Activated B cell treated with CpG ODN at 0.5 μM for 24 hours (primary cell): ENCODE measurements around the gene FAM53B. TPM values are rescaled to one million over a fixed set of nuclear protein-coding genes. Genes with fewer than 3 reads are reported as not detected.

Source experiments
- ATAC-seq: fragments of 200-7000 bp; cut with Tn5 transposase; one replicate; pipeline ENCODE4 v1.10.0; 2021; ENCODE audit warnings: low read depth, mild to moderate bottlenecking, moderate library complexity
- CTCF ChIA-PET: fragments of 350-600 bp; sonication (Branson Sonifier 250); formaldehyde crosslinking; loops from one replicate; lab custom pipeline; 2021; ENCODE audit warnings: antibody characterized with exemption; lab: Charles Lee
- POLR2A ChIA-PET: fragments of 350-600 bp; sonication (Branson Sonifier 250); formaldehyde crosslinking; loops from one replicate; lab custom pipeline; 2021; ENCODE audit warnings: antibody characterized with exemption; lab: Charles Lee
- DNase-seq: peaks from one replicate; pipeline ENCODE4 v3.0.0; 2022
- H3K27ac Mint-ChIP-seq: one replicate; pipeline ENCODE4 v1.8.0; 2020; ENCODE audit warnings: mixed read lengths
- H3K27me3 Mint-ChIP-seq: one replicate; pipeline ENCODE4 v1.8.0; 2021; ENCODE audit warnings: mixed read lengths
- H3K36me3 Mint-ChIP-seq: one replicate; pipeline ENCODE4 v1.8.0; 2021; ENCODE audit warnings: low read depth, mixed read lengths
- H3K4me1 Mint-ChIP-seq: one replicate; pipeline ENCODE4 v1.8.0; 2021; ENCODE audit warnings: mixed read lengths
- H3K4me3 Mint-ChIP-seq: one replicate; pipeline ENCODE4 v1.8.0; 2020; ENCODE audit warnings: mild to moderate bottlenecking, mixed read lengths
- H3K9me3 Mint-ChIP-seq: one replicate; pipeline ENCODE4 v1.8.0; 2020; ENCODE audit warnings: mixed read lengths
- intact Hi-C: fragments of 100-400 bp; cut with micrococcal nuclease; formaldehyde crosslinking; loops from one replicate; pipeline ENCODE4 v1.15.1; 2024
- total RNA-seq: library from RNA; stranded (reverse); gene quantifications from 2 replicates; pipeline ENCODE4 v1.2.3, GENCODE V29; 2022
- TF ChIP-seq, protein P1 (sequence below): fragments of 200-600 bp; IDR thresholded peaks from one replicate; pipeline ENCODE4 v1.8.0; 2022; ENCODE audit warnings: antibody characterized with exemption, mild to moderate bottlenecking

The FAM53B gene
- total RNA-seq, 1 donor from 2014 or later = 73.9 TPM

DNA sequence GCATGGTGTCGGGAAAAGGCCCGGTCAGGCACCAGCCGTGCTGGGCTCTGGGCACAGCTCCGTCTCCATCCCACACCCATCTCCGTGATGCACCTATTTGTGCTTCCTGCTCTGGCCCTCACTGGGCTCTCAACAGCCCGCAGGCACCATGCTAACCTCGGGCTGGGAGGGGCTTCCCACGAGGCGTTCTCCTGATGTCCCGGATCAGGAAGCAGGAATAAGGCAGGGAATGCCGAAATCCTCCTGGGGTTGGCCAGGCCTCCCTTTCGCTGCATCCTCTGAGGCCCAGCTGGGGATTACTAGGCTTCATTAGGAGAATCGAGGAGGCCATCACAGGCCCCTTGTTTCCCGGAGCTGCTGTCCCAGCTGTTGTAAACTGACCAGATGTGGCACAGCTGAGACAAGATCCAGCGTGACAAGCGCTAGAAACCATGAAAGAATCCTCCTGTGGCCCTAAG, 72.0 kb downstream of the FAM53B start:
- Mint-ChIP-seq H3K4me1 (peaks cover 78% of the 10 kb centered on the region), H3K27ac (peak overlapping the region; percentile 18), H3K4me3 (no peak overlapping the region), H3K27me3 (no peaks in the 10 kb centered on the region), H3K9me3 (no peaks in the 10 kb centered on the region), H3K36me3 (peaks cover 87% of the 10 kb centered on the region)
- intact Hi-C loops = no loop called here
- DNase-seq = no peak
- TF ChIP-seq, protein P1, sequence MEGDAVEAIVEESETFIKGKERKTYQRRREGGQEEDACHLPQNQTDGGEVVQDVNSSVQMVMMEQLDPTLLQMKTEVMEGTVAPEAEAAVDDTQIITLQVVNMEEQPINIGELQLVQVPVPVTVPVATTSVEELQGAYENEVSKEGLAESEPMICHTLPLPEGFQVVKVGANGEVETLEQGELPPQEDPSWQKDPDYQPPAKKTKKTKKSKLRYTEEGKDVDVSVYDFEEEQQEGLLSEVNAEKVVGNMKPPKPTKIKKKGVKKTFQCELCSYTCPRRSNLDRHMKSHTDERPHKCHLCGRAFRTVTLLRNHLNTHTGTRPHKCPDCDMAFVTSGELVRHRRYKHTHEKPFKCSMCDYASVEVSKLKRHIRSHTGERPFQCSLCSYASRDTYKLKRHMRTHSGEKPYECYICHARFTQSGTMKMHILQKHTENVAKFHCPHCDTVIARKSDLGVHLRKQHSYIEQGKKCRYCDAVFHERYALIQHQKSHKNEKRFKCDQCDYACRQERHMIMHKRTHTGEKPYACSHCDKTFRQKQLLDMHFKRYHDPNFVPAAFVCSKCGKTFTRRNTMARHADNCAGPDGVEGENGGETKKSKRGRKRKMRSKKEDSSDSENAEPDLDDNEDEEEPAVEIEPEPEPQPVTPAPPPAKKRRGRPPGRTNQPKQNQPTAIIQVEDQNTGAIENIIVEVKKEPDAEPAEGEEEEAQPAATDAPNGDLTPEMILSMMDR = no peak
- ChIA-PET POLR2A (interaction anchor here (0.6 to 1.6 kb wide), 4 partner anchors 16 to 72 kb away, joined by 3 to 4 read pairs (median 4); partner anchors contain the start of gene FAM53B), CTCF (interaction anchor here (1.6 to 3.2 kb wide), 2 partner anchors 11 to 69 kb away, joined by 4 to 9 read pairs; no protein-coding TSS in a partner anchor)
- ATAC-seq = no peak

DNA sequence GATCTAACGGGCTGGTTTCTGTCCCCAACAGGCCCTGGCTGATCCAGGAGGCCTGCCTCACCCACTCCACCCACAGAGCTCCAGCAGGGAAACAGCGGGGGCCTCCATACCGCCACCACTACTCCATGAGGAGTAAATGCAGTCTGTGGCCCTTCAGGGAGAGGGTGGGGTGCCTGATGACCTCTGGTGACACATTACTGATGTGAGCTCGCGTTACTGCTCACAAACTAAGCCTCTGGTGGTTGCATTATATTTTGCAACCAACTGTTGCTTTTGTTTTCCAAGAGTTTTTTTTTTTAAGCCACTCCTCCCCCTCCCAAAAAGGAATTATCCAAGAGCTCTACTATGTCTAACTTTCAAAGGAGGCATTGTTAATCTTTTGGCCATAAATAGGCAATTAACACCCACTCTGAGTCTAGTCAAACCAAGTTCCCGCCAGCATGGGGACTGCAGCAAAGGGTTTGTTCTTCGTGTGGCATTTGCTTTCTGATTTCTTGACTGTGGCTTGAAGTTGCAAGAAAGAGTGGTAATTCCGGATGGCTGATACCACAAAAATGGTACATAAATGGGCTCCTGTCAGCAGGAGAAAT, 72.6 kb downstream of the FAM53B start:
- DNase-seq (no peak), ATAC-seq (no peak)
- ChIA-PET CTCF (interaction anchor here (0.9 to 1.6 kb wide), 3 partner anchors 12 to 70 kb away, joined by 3 to 12 read pairs (median 4); no protein-coding TSS in a partner anchor), POLR2A (interaction anchor here (0.8 to 1.6 kb wide), 7 partner anchors 15 to 87 kb away, joined by 3 to 4 read pairs (median 4); no protein-coding TSS in a partner anchor)
- Mint-ChIP-seq H3K4me1 (peaks cover 72% of the 10 kb centered on the region), H3K27me3 (no peaks in the 10 kb centered on the region), H3K4me3 (no peak overlapping the region), H3K36me3 (peaks cover 84% of the 10 kb centered on the region), H3K9me3 (no peaks in the 10 kb centered on the region), H3K27ac (peak overlapping the region; percentile 80)
- TF ChIP-seq, protein P1 = no peak
- intact Hi-C loops = no loop called here

DNA sequence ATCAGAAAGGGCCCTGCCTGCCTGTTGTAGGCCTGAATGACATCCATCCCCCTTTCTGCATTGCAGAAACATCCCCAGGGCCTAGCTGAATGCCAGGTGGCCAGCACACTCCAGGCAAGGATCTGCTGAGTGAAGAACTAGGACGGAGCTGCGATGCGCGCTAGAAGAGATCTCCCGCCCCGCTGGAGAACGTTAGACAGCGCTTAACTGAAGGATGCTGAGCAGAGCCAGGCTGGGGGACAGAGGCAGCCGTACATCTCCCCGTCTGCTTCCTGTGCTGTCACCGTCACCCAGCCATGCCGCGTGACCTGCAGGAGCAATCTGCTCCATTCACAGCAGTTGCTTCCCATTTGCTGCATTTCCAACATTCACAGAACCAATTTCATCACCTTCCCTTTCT, 73.3 kb downstream of the FAM53B start:
- intact Hi-C loops = no loop called here
- no peak overlapping the region for H3K4me3 Mint-ChIP-seq
- ATAC-seq (no peak), DNase-seq (no peak)
- H3K36me3 Mint-ChIP-seq = peaks cover 79% of the 10 kb centered on the region
- peak overlapping the region; percentile 80 for H3K27ac Mint-ChIP-seq
- peaks cover 66% of the 10 kb centered on the region for H3K4me1 Mint-ChIP-seq
- H3K9me3 Mint-ChIP-seq = no peaks in the 10 kb centered on the region
- no peaks in the 10 kb centered on the region for H3K27me3 Mint-ChIP-seq
- TF ChIP-seq, protein P1 = no peak
- CTCF ChIA-PET = interaction anchor here (0.9 to 1.5 kb wide), 2 partner anchors 26 to 71 kb away, joined by 3 to 12 read pairs; no protein-coding TSS in a partner anchor
- POLR2A ChIA-PET = interaction anchor here (0.8 to 1.2 kb wide), 4 partner anchors 16 to 86 kb away, joined by 3 to 4 read pairs (median 3); no protein-coding TSS in a partner anchor

DNA sequence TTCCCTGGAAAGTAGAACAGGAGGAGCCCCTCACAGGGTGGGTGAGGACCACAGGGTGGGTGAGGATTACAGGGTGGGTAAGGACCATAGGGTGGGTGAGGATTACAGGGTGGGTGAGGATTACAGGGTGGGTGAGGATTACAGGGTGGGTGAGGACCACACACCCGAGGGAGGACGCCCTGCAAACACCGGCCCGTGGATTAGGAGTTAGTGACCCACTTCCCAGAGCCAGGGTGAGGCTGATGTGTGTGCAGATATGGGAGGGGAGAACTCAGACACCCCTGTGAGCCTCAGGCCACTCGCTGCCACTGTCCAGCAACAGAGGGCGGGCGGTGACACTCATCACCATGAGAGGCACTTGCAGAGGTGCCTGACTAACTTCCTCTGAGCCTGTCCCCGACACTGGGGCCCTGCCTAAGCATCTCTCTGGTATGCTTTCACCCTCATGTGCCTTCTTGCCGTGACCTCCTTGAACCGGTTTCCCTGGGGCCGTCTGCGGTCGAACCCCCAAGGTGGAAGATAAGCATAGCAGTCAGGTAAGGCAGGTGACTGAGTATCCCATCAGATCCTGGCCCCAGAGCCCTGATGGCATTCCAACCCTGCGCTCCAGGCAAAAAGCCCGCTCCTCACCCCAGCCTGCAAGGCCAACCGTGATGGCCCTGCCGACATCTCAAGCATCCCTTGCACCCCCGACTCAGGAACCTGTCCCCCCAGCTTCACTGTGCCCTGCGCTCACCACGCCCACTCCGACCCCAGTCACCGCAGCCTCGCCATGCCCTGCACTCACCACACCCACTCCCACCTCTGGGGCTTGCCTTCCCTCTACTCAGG, 74.1 kb downstream of the FAM53B start:
- TF ChIP-seq, protein P1 = no peak
- peaks cover 75% of the 10 kb centered on the region for H3K36me3 Mint-ChIP-seq
- H3K27ac Mint-ChIP-seq = peak overlapping the region; percentile 80
- intact Hi-C loops = no loop called here
- no peaks in the 10 kb centered on the region for H3K27me3 Mint-ChIP-seq
- POLR2A ChIA-PET = interaction anchor here (1.2 kb wide), 1 partner anchor 86 kb away, joined by 3 read pairs; no protein-coding TSS in a partner anchor
- CTCF ChIA-PET = interaction anchor here (1.5 kb wide), 1 partner anchor 72 kb away, joined by 12 read pairs; no protein-coding TSS in a partner anchor
- no peak for DNase-seq
- no peak for ATAC-seq
- H3K9me3 Mint-ChIP-seq = no peaks in the 10 kb centered on the region
- H3K4me3 Mint-ChIP-seq = no peak overlapping the region
- peaks cover 63% of the 10 kb centered on the region for H3K4me1 Mint-ChIP-seq
